H9 (cell line): ENCODE measurements around the gene EIF3K. TPM values are rescaled to one million over a fixed set of nuclear protein-coding genes. Genes with fewer than 3 reads are reported as not detected.

Experiments used
- DNase-seq: peaks from one replicate; pipeline ENCODE4 v3.0.0-alpha.2; 2017
- H2AFZ ChIP-seq: one replicate; pipeline ENCODE4 v1.6.1; 2013; ENCODE audit warnings: mild to moderate bottlenecking, low read length, control low read depth, moderate library complexity
- H2AK5ac ChIP-seq: 2 replicates; pipeline ENCODE4 v1.6.1; 2013; ENCODE audit warnings: low read length, control low read depth, mixed read lengths; ENCODE audit not compliant: insufficient read length
- H2BK120ac ChIP-seq: one replicate; pipeline ENCODE4 v1.6.1; 2013; ENCODE audit warnings: low read depth, mild to moderate bottlenecking, low read length, control low read depth, inconsistent platforms; ENCODE audit not compliant: poor library complexity, severe bottlenecking
- H2BK12ac ChIP-seq: 2 replicates; pipeline ENCODE4 v1.6.1; 2013; ENCODE audit warnings: low read length, control low read depth, mixed read lengths, low read depth; ENCODE audit not compliant: insufficient read length
- H2BK15ac ChIP-seq: 2 replicates; pipeline ENCODE4 v1.6.1; 2013; ENCODE audit warnings: low read depth, low read length, control low read depth
- H2BK20ac ChIP-seq: one replicate; pipeline ENCODE4 v1.6.1; 2013; ENCODE audit warnings: low read depth, mild to moderate bottlenecking, low read length, control low read depth, inconsistent platforms; ENCODE audit not compliant: poor library complexity, severe bottlenecking
- H2BK5ac ChIP-seq: 2 replicates; pipeline ENCODE4 v1.6.1; 2013; ENCODE audit warnings: low read length, control low read depth, mixed read lengths; ENCODE audit not compliant: insufficient read length
- H3K14ac ChIP-seq: 2 replicates; pipeline ENCODE4 v1.6.1; 2013; ENCODE audit warnings: low read length, control low read depth; ENCODE audit not compliant: insufficient read depth
- H3K18ac ChIP-seq: 2 replicates; pipeline ENCODE4 v1.6.1; 2013; ENCODE audit warnings: low read depth, mild to moderate bottlenecking, mixed read lengths, low read length, control low read depth; ENCODE audit not compliant: insufficient read length
- H3K23ac ChIP-seq: 2 replicates; pipeline ENCODE4 v1.6.1; 2013; ENCODE audit warnings: low read length, control low read depth, mixed read lengths, low read depth; ENCODE audit not compliant: insufficient read length
- H3K23me2 ChIP-seq: 2 replicates; pipeline ENCODE4 v1.6.1; 2013; ENCODE audit warnings: low read depth, mild to moderate bottlenecking, mixed read lengths, low read length, control low read depth; ENCODE audit not compliant: insufficient read length, poor library complexity, severe bottlenecking
- H3K27ac ChIP-seq: 2 replicates; pipeline ENCODE4 v1.5.1; 2013; ENCODE audit warnings: low read length, control low read depth, mixed read lengths, low read depth; ENCODE audit not compliant: insufficient read length
- H3K27me3 ChIP-seq: 2 replicates; pipeline ENCODE4 v1.6.1; 2013; ENCODE audit warnings: low read length, control low read depth, inconsistent platforms; ENCODE audit not compliant: insufficient read depth
- H3K4ac ChIP-seq: 2 replicates; pipeline ENCODE4 v1.6.1; 2013; ENCODE audit warnings: low read depth, mild to moderate bottlenecking, control low read depth, inconsistent platforms, low read length, moderate library complexity
- H3K4me1 ChIP-seq: 2 replicates; pipeline ENCODE4 v1.6.1; 2013; ENCODE audit warnings: low read length, control low read depth, inconsistent platforms; ENCODE audit not compliant: insufficient read depth
- H3K4me2 ChIP-seq: 2 replicates; pipeline ENCODE4 v1.6.1; 2013; ENCODE audit warnings: low read length, control low read depth, mixed read lengths; ENCODE audit not compliant: insufficient read length, insufficient read depth
- H3K56ac ChIP-seq: 2 replicates; pipeline ENCODE4 v1.6.1; 2013; ENCODE audit warnings: low read depth, mild to moderate bottlenecking, mixed read lengths, low read length, control low read depth; ENCODE audit not compliant: insufficient read length
- H3K79me1 ChIP-seq: 2 replicates; pipeline ENCODE4 v1.6.1; 2013; ENCODE audit warnings: low read depth, mild to moderate bottlenecking, moderate library complexity, low read length, control low read depth, inconsistent platforms; ENCODE audit not compliant: insufficient read depth, poor library complexity, severe bottlenecking
- H3K79me2 ChIP-seq: 2 replicates; pipeline ENCODE4 v1.6.1; 2013; ENCODE audit warnings: low read length, control low read depth, inconsistent platforms; ENCODE audit not compliant: insufficient read depth
- H3K9ac ChIP-seq: 2 replicates; pipeline ENCODE4 v1.6.1; 2013; ENCODE audit warnings: low read length, control low read depth, mixed read lengths; ENCODE audit not compliant: insufficient read length; ENCODE audit errors: extremely low read depth
- H3K9me3 ChIP-seq: one replicate; pipeline ENCODE4 v1.6.1; 2013; ENCODE audit warnings: low read depth, low read length, inconsistent platforms; ENCODE audit not compliant: control insufficient read depth
- H3T11ph ChIP-seq: one replicate; pipeline ENCODE4 v1.6.1; 2013; ENCODE audit warnings: mild to moderate bottlenecking, low read length, control low read depth, inconsistent platforms
- H4K20me1 ChIP-seq: one replicate; pipeline ENCODE4 v1.6.1; 2013; ENCODE audit not compliant: control insufficient read depth, insufficient read length, insufficient read depth
- H4K5ac ChIP-seq: 2 replicates; pipeline ENCODE4 v1.6.1; 2013; ENCODE audit warnings: low read depth, mild to moderate bottlenecking, mixed read lengths, low read length, control low read depth; ENCODE audit not compliant: insufficient read length
- H4K8ac ChIP-seq: replicated peaks from 2 replicates; pipeline ENCODE4 v1.6.1; 2013; ENCODE audit warnings: low read length, control low read depth, mixed read lengths, low read depth; ENCODE audit not compliant: insufficient read length
- H4K91ac ChIP-seq: 2 replicates; pipeline ENCODE4 v1.6.1; 2013; ENCODE audit warnings: low read depth, mild to moderate bottlenecking, moderate library complexity, mixed read lengths, low read length, control low read depth; ENCODE audit not compliant: insufficient read length
- H3K27ac Mint-ChIP-seq, 3 experiments: 2 replicates in 2 of 3; 3 replicates in 1 of 3; pipeline ENCODE4 v1.8.0; 2020 to 2021; ENCODE audit warnings: mixed read lengths in 3 of 3, mild to moderate bottlenecking in 1 of 3, moderate library complexity in 1 of 3
- H3K27me3 Mint-ChIP-seq: 2 replicates; pipeline ENCODE4 v1.8.0; 2021; ENCODE audit warnings: low read depth, mild to moderate bottlenecking, moderate library complexity, mixed read lengths
- H3K36me3 Mint-ChIP-seq, 3 experiments: 2 replicates in 2 of 3; 3 replicates in 1 of 3; pipeline ENCODE4 v1.8.0; 2020 to 2021; ENCODE audit warnings: low read depth in 3 of 3, mixed read lengths in 3 of 3; ENCODE audit not compliant: insufficient read depth in 1 of 3
- H3K4me1 Mint-ChIP-seq, 2 experiments: 2 replicates each; pipeline ENCODE4 v1.8.0; 2020; ENCODE audit warnings: mixed read lengths in 2 of 2
- H3K4me3 Mint-ChIP-seq, 2 experiments: 2 replicates in 1 of 2; 3 replicates in 1 of 2; pipeline ENCODE4 v1.8.0; 2020 to 2021; ENCODE audit warnings: mild to moderate bottlenecking in 2 of 2, mixed read lengths in 2 of 2, moderate library complexity in 1 of 2
- H3K9me3 Mint-ChIP-seq, 2 experiments: 2 replicates in 1 of 2; 3 replicates in 1 of 2; pipeline ENCODE4 v1.8.0; 2020; ENCODE audit warnings: mild to moderate bottlenecking in 2 of 2, mixed read lengths in 2 of 2, moderate library complexity in 1 of 2
- CTCF ChIP-seq: fragments of 200-600 bp; sonication (generic); conservative IDR thresholded peaks from 3 replicates; pipeline ENCODE4 v1.8.0; 2021; ENCODE audit warnings: antibody characterized with exemption, mild to moderate bottlenecking
- WGBS: extraction: QIAGEN DNeasy Blood & Tissue Kit; methylation state at CpG from one replicate; pipeline ENCODE4 v1.1.7; 2013; ENCODE audit warnings: missing lambda C conversion rate, low lambda C conversion rate, mixed read lengths; ENCODE audit not compliant: insufficient read length; ENCODE audit errors: extremely low coverage; 5-methylcytosine and 5-hydroxymethylcytosine counted together
- total RNA-seq: library from RNA; stranded (reverse); gene quantifications from 2 replicates; pipeline ENCODE4 v1.2.1, GENCODE V29; 2021

The EIF3K gene
- total RNA-seq, 1 experiment from 2014 or later, result 345 TPM

DNA sequence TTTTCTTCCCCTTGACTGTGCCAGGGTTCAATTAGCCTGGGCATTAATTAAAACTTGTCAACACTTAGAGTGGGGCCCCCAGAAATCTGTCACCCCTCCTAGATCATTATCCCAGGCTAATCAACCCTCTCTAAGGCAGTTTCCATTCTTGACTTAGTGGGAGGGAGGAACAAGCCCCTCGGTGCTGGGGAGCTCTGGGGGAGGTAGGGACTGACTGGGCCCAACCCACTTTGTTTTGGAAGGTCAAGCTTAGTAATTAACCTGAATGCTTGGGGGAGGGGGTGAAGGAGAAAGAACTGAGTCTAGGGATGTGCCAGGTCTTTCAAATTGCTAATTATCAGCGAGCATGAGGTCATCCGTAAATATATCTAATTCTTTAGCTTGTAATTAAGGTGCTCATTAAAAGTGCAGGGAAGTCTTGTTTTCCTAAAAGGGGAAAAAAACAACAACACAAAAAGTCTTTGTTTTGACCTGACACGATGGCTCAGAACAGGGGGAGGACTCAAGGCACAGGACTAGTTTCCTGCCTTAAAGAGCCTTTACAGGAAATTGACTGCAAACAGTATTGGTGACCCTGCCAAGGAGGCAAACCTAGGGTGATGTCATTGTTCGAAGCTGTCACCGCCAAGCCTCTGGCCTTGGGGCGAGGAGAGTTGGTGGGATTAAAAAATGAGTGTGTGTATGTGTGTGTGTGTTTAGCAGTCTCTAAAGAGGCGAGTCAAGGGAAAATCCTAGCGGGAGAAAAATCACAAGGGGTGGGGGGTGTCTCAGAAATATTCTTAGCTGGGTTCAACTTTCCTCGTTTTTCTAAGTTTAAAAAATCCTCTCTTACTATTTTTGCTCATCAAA lies 47.9 kb downstream of the EIF3K start:
- H4K91ac ChIP-seq, result peak overlapping the region; percentile 22
- peaks cover 9 to 16% (median 9%) of the 10 kb centered on the region in 3 experiments for H3K36me3 Mint-ChIP-seq
- no peak overlapping the region for H2BK15ac ChIP-seq
- H2BK20ac ChIP-seq, result no peak overlapping the region
- H3K4me1 Mint-ChIP-seq, result peaks cover 94 to 95% of the 10 kb centered on the region in 2 experiments
- no peak overlapping the region for H2AFZ ChIP-seq
- peaks cover 4% of the 10 kb centered on the region for H3K79me1 ChIP-seq
- no peaks in the 10 kb centered on the region for H3K9me3 ChIP-seq
- peak overlapping the region; percentile 47 for H2BK12ac ChIP-seq
- H3K14ac ChIP-seq, result peak overlapping the region; percentile 94; the same call in 1 of the 2 replicates
- peak overlapping the region; percentile 93 for H3K27ac ChIP-seq
- H3K27me3 Mint-ChIP-seq, result no peaks in the 10 kb centered on the region
- no peak overlapping the region for H3K23ac ChIP-seq
- no peaks in the 10 kb centered on the region for H4K20me1 ChIP-seq
- peak overlapping the region; percentile 9 to 69; a peak in 4 of 5 replicates for H3K4me3 Mint-ChIP-seq
- H3K27me3 ChIP-seq, result no peaks in the 10 kb centered on the region
- peaks cover 46% of the 10 kb centered on the region for H3K4me1 ChIP-seq
- no peaks in the 10 kb centered on the region; a peak in 1 of 5 replicates for H3K9me3 Mint-ChIP-seq
- no peak overlapping the region for H3K56ac ChIP-seq
- peak overlapping the region; percentile 44 for H3K9ac ChIP-seq
- DNase-seq, result no peak
- H3T11ph ChIP-seq, result peak overlapping the region; percentile 1
- H3K23me2 ChIP-seq, result no peaks in the 10 kb centered on the region
- peak overlapping the region; percentile 51 for H2BK5ac ChIP-seq
- no peak overlapping the region for H4K5ac ChIP-seq
- H4K8ac ChIP-seq, result no peak overlapping the region
- no CpG with 5 or more reads among the region's 10 CpGs for WGBS
- peak overlapping the region; percentile 62 for H2BK120ac ChIP-seq
- peak overlapping the region; percentile 69; the same call in 1 of the 2 replicates for H3K4ac ChIP-seq
- H3K18ac ChIP-seq, result peak overlapping the region; percentile 85
- peaks cover 40% of the 10 kb centered on the region; the same call in 1 of the 2 replicates for H3K79me2 ChIP-seq
- peak overlapping the region; percentile 95 to 97 (median 96) for H3K27ac Mint-ChIP-seq
- peak overlapping the region; percentile 7 for H3K4me2 ChIP-seq
- H2AK5ac ChIP-seq, result peak overlapping the region; percentile 24
- TF ChIP-seq CTCF, result no peak
